DND-41 (cell line): ENCODE results near the gene MEIS1.

Experiments used
- EZH2 ChIP-seq: IDR thresholded peaks from 3 replicates; pipeline ENCODE4 v1.6.1; 2012; ENCODE audit warnings: borderline replicate concordance, low read depth, mild to moderate bottlenecking, moderate library complexity, low read length, inconsistent platforms; ENCODE audit not compliant: severe bottlenecking
- TF ChIP-seq, protein P1 (sequence below): IDR thresholded peaks from 2 replicates; pipeline ENCODE4 v1.5.1; 2012; ENCODE audit warnings: borderline replicate concordance, low read length, moderate library complexity, mild to moderate bottlenecking; ENCODE audit not compliant: poor library complexity, severe bottlenecking; ENCODE audit errors: extremely low read depth

DNA sequence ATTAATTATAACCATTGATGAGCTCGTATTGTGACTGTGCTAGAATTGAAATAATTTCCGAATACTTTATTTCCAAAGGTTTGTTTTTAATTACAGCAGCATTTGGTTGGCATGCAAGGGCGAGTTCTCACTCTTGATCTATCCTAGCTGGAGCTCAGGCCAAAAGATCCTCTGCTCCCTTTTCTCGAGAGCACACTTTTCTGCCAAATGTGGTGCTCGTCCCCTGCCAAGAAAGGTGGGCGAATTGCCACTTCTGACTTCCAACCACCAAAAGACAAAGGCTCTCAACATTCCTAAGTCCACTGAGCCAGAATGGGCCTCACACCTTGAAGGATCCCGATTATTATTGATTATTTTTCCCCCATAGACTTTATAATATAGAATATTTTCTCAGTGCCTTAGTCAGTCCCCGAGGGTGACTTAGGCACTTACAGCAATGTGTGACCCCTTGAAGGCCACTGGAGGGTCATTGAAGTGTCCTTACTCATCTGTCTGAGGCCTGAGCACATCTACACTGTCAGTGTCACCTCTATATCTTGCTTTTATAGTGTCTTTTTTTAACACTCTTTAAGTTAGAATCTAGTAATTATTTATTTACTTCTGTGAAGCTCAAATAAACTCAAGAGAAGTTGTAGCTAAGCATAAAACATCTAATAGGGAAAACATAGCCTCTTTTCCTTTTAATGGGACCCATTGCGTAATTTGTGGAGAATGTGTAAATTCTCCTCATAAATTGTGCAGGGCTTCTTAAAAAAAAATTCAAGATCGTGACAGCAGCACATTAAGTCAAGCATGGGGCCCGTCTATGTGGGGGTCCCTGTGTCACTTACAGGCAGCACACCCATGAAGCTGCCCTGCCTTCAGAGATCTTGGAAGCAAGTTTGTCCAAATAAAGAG is 98.3 kb downstream of the MEIS1 start:
- TF ChIP-seq, protein P1, sequence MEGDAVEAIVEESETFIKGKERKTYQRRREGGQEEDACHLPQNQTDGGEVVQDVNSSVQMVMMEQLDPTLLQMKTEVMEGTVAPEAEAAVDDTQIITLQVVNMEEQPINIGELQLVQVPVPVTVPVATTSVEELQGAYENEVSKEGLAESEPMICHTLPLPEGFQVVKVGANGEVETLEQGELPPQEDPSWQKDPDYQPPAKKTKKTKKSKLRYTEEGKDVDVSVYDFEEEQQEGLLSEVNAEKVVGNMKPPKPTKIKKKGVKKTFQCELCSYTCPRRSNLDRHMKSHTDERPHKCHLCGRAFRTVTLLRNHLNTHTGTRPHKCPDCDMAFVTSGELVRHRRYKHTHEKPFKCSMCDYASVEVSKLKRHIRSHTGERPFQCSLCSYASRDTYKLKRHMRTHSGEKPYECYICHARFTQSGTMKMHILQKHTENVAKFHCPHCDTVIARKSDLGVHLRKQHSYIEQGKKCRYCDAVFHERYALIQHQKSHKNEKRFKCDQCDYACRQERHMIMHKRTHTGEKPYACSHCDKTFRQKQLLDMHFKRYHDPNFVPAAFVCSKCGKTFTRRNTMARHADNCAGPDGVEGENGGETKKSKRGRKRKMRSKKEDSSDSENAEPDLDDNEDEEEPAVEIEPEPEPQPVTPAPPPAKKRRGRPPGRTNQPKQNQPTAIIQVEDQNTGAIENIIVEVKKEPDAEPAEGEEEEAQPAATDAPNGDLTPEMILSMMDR, result no peak
- no peak for TF ChIP-seq EZH2
